Left ventricle myocardium inferior (tissue), 1 donor: ENCODE measurements around the gene MACROD1. TPM values are rescaled to one million over a fixed set of nuclear protein-coding genes. Genes with fewer than 3 reads are reported as not detected.

ENCODE experiments used
- DNase-seq: peaks from one replicate; pipeline ENCODE4 v3.0.0-alpha.2; 2020
- H3K27ac ChIP-seq: fragments of 200-600 bp; replicated peaks from 2 replicates; pipeline ENCODE4 v1.8.0; 2021
- H3K27me3 ChIP-seq: fragments of 200-600 bp; 2 replicates; pipeline ENCODE4 v1.8.0; 2021; ENCODE audit warnings: low read depth
- H3K36me3 ChIP-seq: fragments of 200-600 bp; 2 replicates; pipeline ENCODE4 v1.8.0; 2021
- H3K4me1 ChIP-seq: fragments of 200-600 bp; 2 replicates; pipeline ENCODE4 v1.8.0; 2021
- H3K4me3 ChIP-seq: fragments of 200-600 bp; 2 replicates; pipeline ENCODE4 v1.8.0; 2021; ENCODE audit warnings: mild to moderate bottlenecking, moderate library complexity
- H3K9me3 ChIP-seq: fragments of 200-600 bp; replicated peaks from 2 replicates; pipeline ENCODE4 v1.8.0; 2021
- CTCF ChIP-seq: fragments of 200-600 bp; IDR thresholded peaks from 2 replicates; pipeline ENCODE4 v1.8.0; 2021; ENCODE audit warnings: antibody characterized with exemption, mild to moderate bottlenecking, borderline replicate concordance
- intact Hi-C: fragments of 100-400 bp; cut with micrococcal nuclease; formaldehyde crosslinking; loops from one replicate; pipeline ENCODE4 v1.11.0; 2022
- total RNA-seq: library from RNA; stranded (reverse); fragmentation: NEBNext Ultra II Directional; extraction: Animal tissue kit (Norgen Biotek cat#: 25700); gene quantifications from one replicate; pipeline ENCODE4 v1.2.1, GENCODE V29; 2021
- donor health status: DM: no; HTN: yes; CAD: no; lungs with severe emphysema.

The MACROD1 gene
- total RNA-seq, 1 donor from 2014 or later: 127 TPM

- peak; percentile 42 for DNase-seq
- Histone ChIP-seq H3K4me1 (peaks cover 38% of the 10 kb centered on the region), H3K27me3 (no peaks in the 10 kb centered on the region), H3K9me3 (no peaks in the 10 kb centered on the region), H3K27ac (peak overlapping the region; percentile 55), H3K36me3 (no peaks in the 10 kb centered on the region), H3K4me3 (no peak overlapping the region)
- TF ChIP-seq CTCF: no peak
- intact Hi-C loops: no loop called here
These were observed 144.2 kb downstream of the MACROD1 start for GRCh38 chr11:64021757-64022093.

- no peak for DNase-seq
- Histone ChIP-seq H3K9me3 (no peaks in the 10 kb centered on the region), H3K4me1 (peaks cover 38% of the 10 kb centered on the region), H3K36me3 (no peaks in the 10 kb centered on the region), H3K4me3 (no peak overlapping the region), H3K27ac (peak overlapping the region; percentile 55), H3K27me3 (no peaks in the 10 kb centered on the region)
- intact Hi-C loops: no loop called here
- no peak for TF ChIP-seq CTCF
These were observed 144.7 kb downstream of the MACROD1 start for GRCh38 chr11:64020976-64021756.

- intact Hi-C loops: no loop called here
- peak; percentile 59 for DNase-seq
- H3K9me3 ChIP-seq: no peaks in the 10 kb centered on the region
- no peaks in the 10 kb centered on the region for H3K36me3 ChIP-seq
- H3K4me3 ChIP-seq: peak overlapping the region; percentile 25
- H3K27ac ChIP-seq: peak overlapping the region; percentile 71
- no peak for TF ChIP-seq CTCF
- H3K27me3 ChIP-seq: no peaks in the 10 kb centered on the region
- peaks cover 36% of the 10 kb centered on the region for H3K4me1 ChIP-seq
These were observed 146.5 kb downstream of the MACROD1 start for GRCh38 chr11:64019106-64020037.

GRCh38 chr11:64018310-64018709 is 147.6 kb downstream of the MACROD1 start:
- H3K4me1 ChIP-seq: peaks cover 27% of the 10 kb centered on the region
- H3K9me3 ChIP-seq: no peaks in the 10 kb centered on the region
- no peak for DNase-seq
- H3K27me3 ChIP-seq: no peaks in the 10 kb centered on the region
- intact Hi-C loops: no loop called here
- H3K27ac ChIP-seq: no peak overlapping the region
- no peak for TF ChIP-seq CTCF
- no peaks in the 10 kb centered on the region for H3K36me3 ChIP-seq
- no peak overlapping the region for H3K4me3 ChIP-seq

GRCh38 chr11:64017945-64018224 is 148.0 kb downstream of the MACROD1 start:
- DNase-seq: no peak
- Histone ChIP-seq H3K27ac (no peak overlapping the region), H3K4me3 (no peak overlapping the region), H3K9me3 (no peaks in the 10 kb centered on the region), H3K27me3 (no peaks in the 10 kb centered on the region), H3K4me1 (peaks cover 27% of the 10 kb centered on the region), H3K36me3 (no peaks in the 10 kb centered on the region)
- no peak for TF ChIP-seq CTCF
- intact Hi-C loops: no loop called here
